Hepatocyte (in vitro differentiated cells): ENCODE measurements around the gene SLC24A1. TPM values are rescaled to one million over a fixed set of nuclear protein-coding genes. Genes with fewer than 3 reads are reported as not detected.
A peak's percentile ranks its signal among the peaks of the same experiment; 100 is the strongest.

ENCODE experiments used
- DNase-seq: peaks from one replicate; pipeline ENCODE4 v3.0.0-alpha.2; 2016; ENCODE audit warnings: low spot score
- H2AFZ ChIP-seq: fragments of 200-600 bp; sonication (generic); 2 replicates; pipeline ENCODE4 v1.6.0; 2016; ENCODE audit warnings: antibody characterized with exemption, mild to moderate bottlenecking
- H3K27ac ChIP-seq: fragments of 200-600 bp; sonication (generic); 2 replicates; pipeline ENCODE4 v1.5.1; 2016; ENCODE audit warnings: mild to moderate bottlenecking
- H3K27me3 ChIP-seq: fragments of 200-600 bp; sonication (generic); 2 replicates; pipeline ENCODE4 v1.6.1; 2016
- H3K36me3 ChIP-seq: fragments of 200-600 bp; sonication (generic); replicated peaks from 2 replicates; pipeline ENCODE4 v1.5.1; 2016; ENCODE audit warnings: low read depth; ENCODE audit not compliant: insufficient read depth
- H3K4me1 ChIP-seq: fragments of 200-600 bp; sonication (generic); 2 replicates; pipeline ENCODE4 v1.5.1; 2016; ENCODE audit warnings: mild to moderate bottlenecking, moderate library complexity; ENCODE audit not compliant: insufficient read depth
- H3K4me2 ChIP-seq: fragments of 200-600 bp; sonication (generic); 2 replicates; pipeline ENCODE4 v1.6.0; 2016
- H3K4me3 ChIP-seq: fragments of 200-600 bp; sonication (generic); 2 replicates; pipeline ENCODE4 v1.5.1; 2016; ENCODE audit warnings: mild to moderate bottlenecking
- H3K79me2 ChIP-seq: fragments of 200-600 bp; sonication (generic); 2 replicates; pipeline ENCODE4 v1.6.0; 2017; ENCODE audit warnings: mild to moderate bottlenecking
- H3K9me2 ChIP-seq: fragments of 200-600 bp; sonication (generic); replicated peaks from 2 replicates; pipeline ENCODE4 v1.6.0; 2017; ENCODE audit warnings: mild to moderate bottlenecking; ENCODE audit not compliant: insufficient read depth
- H3K9me3 ChIP-seq: fragments of 200-600 bp; sonication (generic); 2 replicates; pipeline ENCODE4 v1.5.1; 2016; ENCODE audit warnings: low read depth, mild to moderate bottlenecking
- H4K20me1 ChIP-seq: fragments of 200-600 bp; sonication (generic); 2 replicates; pipeline ENCODE4 v1.6.0; 2016; ENCODE audit warnings: mild to moderate bottlenecking; ENCODE audit not compliant: insufficient read depth, poor library complexity, severe bottlenecking
- EZH2 ChIP-seq: fragments of 200-600 bp; sonication (generic); IDR thresholded peaks from 2 replicates; pipeline ENCODE4 v1.6.1; 2016; ENCODE audit warnings: antibody characterized with exemption, mild to moderate bottlenecking, borderline replicate concordance
- EZH2phosphoT487 ChIP-seq: fragments of 200-600 bp; sonication (generic); IDR thresholded peaks from one replicate; pipeline ENCODE4 v1.6.1; 2018; ENCODE audit warnings: antibody characterized with exemption, mild to moderate bottlenecking, low read depth, moderate library complexity; ENCODE audit not compliant: unreplicated experiment, severe bottlenecking
- WGBS: methylation state at CpG from one replicate; pipeline ENCODE4 v1.1.6; 2016; ENCODE audit warnings: low lambda C conversion rate; ENCODE audit errors: missing lambda C conversion rate; 5-methylcytosine and 5-hydroxymethylcytosine counted together
- polyA plus RNA-seq: library from polyadenylated mRNA; unstranded; fragments of >200 nt; fragmentation: Nextera tagmentation; extraction: Ambion mirVana; gene quantifications from 2 replicates; pipeline ENCODE4 v1.2.1, GENCODE V29; 2016
- total RNA-seq: library from RNA; depleted of rRNA; stranded (reverse); fragments of >200 nt; gene quantifications from 2 replicates; pipeline ENCODE4 v1.2.3, GENCODE V29; 2014
- TF ChIP-seq, protein P1 (sequence below): fragments of 200-600 bp; sonication (generic); IDR thresholded peaks from 2 replicates; pipeline ENCODE4 v1.5.1; 2016; ENCODE audit warnings: antibody characterized with exemption, mild to moderate bottlenecking; ENCODE audit not compliant: poor library complexity

SLC24A1 gene
- total and polyA plus RNA-seq, 2 experiments from 2014 or later = 3.6 to 7.4 TPM

DNA sequence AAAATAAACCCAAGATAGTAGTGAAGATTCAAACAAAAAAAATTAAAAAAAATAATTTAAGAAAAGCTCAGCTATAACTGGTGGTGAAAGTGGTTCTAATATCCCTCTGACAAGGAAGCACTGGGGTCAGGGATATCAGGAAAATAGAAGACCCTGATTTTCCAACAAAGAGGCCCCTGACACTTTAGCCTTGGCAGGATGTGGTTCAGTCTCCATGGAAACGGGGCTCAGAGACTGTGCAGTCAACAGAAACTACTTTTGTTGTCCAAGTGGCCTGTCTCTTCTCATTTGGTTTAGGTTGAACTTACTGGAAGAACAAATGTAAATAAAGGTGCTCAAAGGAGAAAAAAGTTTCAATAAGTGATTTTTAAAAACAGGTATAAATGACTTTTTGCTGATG is 38.0 kb upstream of the SLC24A1 start:
- H3K27ac ChIP-seq = peak overlapping the region; percentile 3
- H3K4me3 ChIP-seq = no peak overlapping the region
- no peaks in the 10 kb centered on the region for H3K9me2 ChIP-seq
- H2AFZ ChIP-seq = no peak overlapping the region
- H3K9me3 ChIP-seq = no peaks in the 10 kb centered on the region
- H3K79me2 ChIP-seq = no peaks in the 10 kb centered on the region
- peaks cover 3% of the 10 kb centered on the region for H3K4me1 ChIP-seq
- no peaks in the 10 kb centered on the region for H3K36me3 ChIP-seq
- no peaks in the 10 kb centered on the region for H3K27me3 ChIP-seq
- no peaks in the 10 kb centered on the region for H4K20me1 ChIP-seq
- WGBS = 74% methylated on average over 1 of the region's 1 CpG
- no peak overlapping the region for H3K4me2 ChIP-seq
- DNase-seq = peak; percentile 8
- TF ChIP-seq EZH2phosphoT487 (no peak), EZH2 (no peak)
- TF ChIP-seq, protein P1, sequence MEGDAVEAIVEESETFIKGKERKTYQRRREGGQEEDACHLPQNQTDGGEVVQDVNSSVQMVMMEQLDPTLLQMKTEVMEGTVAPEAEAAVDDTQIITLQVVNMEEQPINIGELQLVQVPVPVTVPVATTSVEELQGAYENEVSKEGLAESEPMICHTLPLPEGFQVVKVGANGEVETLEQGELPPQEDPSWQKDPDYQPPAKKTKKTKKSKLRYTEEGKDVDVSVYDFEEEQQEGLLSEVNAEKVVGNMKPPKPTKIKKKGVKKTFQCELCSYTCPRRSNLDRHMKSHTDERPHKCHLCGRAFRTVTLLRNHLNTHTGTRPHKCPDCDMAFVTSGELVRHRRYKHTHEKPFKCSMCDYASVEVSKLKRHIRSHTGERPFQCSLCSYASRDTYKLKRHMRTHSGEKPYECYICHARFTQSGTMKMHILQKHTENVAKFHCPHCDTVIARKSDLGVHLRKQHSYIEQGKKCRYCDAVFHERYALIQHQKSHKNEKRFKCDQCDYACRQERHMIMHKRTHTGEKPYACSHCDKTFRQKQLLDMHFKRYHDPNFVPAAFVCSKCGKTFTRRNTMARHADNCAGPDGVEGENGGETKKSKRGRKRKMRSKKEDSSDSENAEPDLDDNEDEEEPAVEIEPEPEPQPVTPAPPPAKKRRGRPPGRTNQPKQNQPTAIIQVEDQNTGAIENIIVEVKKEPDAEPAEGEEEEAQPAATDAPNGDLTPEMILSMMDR = no peak

DNA sequence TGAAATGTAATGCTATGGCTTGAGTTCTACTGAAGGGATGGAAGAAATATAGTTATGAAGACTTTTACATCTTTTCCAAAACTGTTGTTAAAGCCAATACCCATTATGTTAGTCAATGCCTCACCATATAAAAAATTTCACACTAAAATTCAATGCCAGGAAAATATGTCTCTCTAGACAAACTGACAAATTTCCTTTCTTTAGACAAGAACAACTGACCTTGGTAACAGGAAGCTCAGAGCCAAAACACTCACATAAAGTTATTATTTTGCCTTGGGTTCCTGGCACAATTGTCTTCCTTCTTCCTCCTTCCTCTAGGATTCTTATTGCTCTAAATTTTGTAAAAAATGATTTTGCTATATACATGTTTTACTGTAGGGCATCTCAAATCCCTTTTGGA is 37.5 kb upstream of the SLC24A1 start:
- Histone ChIP-seq H3K9me3 (no peaks in the 10 kb centered on the region), H4K20me1 (no peaks in the 10 kb centered on the region), H3K27me3 (no peaks in the 10 kb centered on the region), H3K4me2 (no peak overlapping the region), H3K4me3 (no peak overlapping the region), H3K27ac (peak overlapping the region; percentile 3), H3K4me1 (peaks cover 3% of the 10 kb centered on the region), H3K9me2 (no peaks in the 10 kb centered on the region), H3K79me2 (no peaks in the 10 kb centered on the region), H2AFZ (no peak overlapping the region), H3K36me3 (no peaks in the 10 kb centered on the region)
- TF ChIP-seq EZH2 = no peak
- no peak for DNase-seq

DNA sequence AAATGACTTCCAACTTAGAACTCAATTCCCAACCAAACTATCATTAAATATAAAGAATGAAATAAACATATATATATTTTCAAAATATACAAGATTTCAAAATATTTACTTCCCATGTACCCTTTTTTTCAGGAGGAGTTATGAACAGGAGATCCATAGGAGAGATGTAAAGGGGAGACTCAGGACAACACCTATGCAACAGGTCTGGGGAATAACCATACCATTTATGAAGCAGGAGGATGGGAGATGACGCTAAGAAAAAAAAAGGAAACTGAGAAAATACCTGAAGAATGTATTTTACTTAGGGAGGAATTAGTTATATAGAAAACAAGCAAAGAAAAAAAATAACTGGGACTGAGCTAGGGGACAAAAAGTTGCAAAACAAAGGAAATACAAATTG is 34.6 kb upstream of the SLC24A1 start:
- H3K9me2 ChIP-seq = no peaks in the 10 kb centered on the region
- no peak for TF ChIP-seq EZH2phosphoT487
- no peak for TF ChIP-seq EZH2
- TF ChIP-seq, protein P1 = no peak
- H2AFZ ChIP-seq = no peak overlapping the region
- no peak overlapping the region for H3K4me3 ChIP-seq
- H3K27me3 ChIP-seq = no peaks in the 10 kb centered on the region
- H4K20me1 ChIP-seq = no peaks in the 10 kb centered on the region
- WGBS = 100% methylated on average over 1 of the region's 1 CpG
- H3K79me2 ChIP-seq = no peaks in the 10 kb centered on the region
- H3K4me2 ChIP-seq = no peak overlapping the region
- no peak overlapping the region for H3K27ac ChIP-seq
- no peaks in the 10 kb centered on the region for H3K36me3 ChIP-seq
- no peaks in the 10 kb centered on the region for H3K4me1 ChIP-seq
- no peak for DNase-seq
- no peaks in the 10 kb centered on the region for H3K9me3 ChIP-seq

DNA sequence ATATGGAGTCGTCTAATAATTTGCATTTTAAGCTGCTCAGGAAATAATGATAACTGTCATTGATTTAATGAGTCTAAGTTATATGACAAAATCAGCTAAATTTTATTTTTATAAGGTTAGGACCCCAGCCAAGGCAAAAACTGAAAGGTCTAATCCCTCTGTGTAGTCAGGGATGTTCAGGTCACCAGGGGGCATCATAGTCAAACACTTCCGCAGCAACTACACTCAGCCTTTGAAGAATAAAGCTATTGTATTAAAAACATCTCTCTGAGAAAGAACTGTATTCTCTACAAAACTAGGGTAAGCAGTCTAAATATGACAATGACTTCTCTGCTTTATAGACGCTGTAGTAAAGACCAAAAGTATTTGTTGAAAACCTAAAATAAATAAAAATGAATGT is 25.8 kb upstream of the SLC24A1 start:
- DNase-seq = no peak
- H3K9me2 ChIP-seq = no peaks in the 10 kb centered on the region
- no peaks in the 10 kb centered on the region for H3K27me3 ChIP-seq
- no peak overlapping the region for H2AFZ ChIP-seq
- H3K4me3 ChIP-seq = no peak overlapping the region
- H3K36me3 ChIP-seq = no peaks in the 10 kb centered on the region
- TF ChIP-seq EZH2phosphoT487 = no peak
- TF ChIP-seq EZH2 = no peak
- TF ChIP-seq, protein P1 = peak; percentile 47
- H3K4me1 ChIP-seq = no peaks in the 10 kb centered on the region
- no peak overlapping the region for H3K4me2 ChIP-seq
- H3K27ac ChIP-seq = no peak overlapping the region
- H3K9me3 ChIP-seq = no peaks in the 10 kb centered on the region
- no peaks in the 10 kb centered on the region for H4K20me1 ChIP-seq
- WGBS = 68% methylated on average over 3 of the region's 3 CpGs
- H3K79me2 ChIP-seq = no peaks in the 10 kb centered on the region
